ENCODE measurements around the gene PHC2.

PHC2 gene

DNA sequence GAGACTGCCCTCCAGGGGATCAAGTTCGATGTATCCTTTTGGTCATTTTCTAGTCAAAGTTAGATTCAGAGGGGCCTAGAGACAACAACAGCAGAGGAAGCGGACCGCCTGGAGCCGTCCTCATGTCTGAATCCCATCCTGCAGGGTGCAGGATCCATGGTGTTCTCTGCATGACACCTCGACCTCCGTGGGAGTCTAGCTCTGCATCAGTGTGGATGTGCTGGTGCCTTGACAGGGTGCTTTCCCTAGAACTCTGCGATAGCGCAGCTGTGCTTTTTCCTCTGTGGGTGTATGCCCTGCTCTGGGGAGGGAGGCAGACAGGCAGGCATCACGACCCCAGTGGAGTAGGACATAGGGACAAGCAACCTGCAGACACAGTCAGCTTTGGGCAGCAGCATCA is 61.8 kb downstream of the PHC2 start:
- H3K4me3 ChIP-seq (ENCODE audit: low read length), result no peak overlapping the region
- TF ChIP-seq ZNF274 (IDR thresholded peaks at IDR 0.05; ENCODE audit: low read depth, low read length), result no peak

DNA sequence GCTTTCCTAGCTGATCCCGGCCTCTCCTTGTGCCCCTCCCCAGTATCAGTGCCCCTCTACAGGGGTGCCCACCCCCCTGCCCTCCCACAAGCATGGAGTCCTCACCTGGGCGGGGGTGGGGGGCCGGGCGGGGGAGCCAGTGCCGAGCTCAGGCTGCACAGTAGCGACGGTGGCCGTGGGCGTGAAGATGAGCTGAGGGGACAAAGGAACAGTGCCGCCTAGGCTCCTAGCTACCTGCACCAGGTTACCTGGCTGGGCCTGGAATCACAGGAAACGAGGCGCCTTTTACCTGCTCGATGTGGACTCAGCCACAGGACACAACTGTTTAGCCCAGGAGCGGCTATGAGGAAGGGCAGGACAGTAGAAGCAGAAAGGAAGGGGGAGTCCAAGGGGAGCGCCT is 62.5 kb downstream of the PHC2 start:
- no peak for TF ChIP-seq ZNF274 (IDR thresholded peaks at IDR 0.05; ENCODE audit: low read depth, low read length)

DNA sequence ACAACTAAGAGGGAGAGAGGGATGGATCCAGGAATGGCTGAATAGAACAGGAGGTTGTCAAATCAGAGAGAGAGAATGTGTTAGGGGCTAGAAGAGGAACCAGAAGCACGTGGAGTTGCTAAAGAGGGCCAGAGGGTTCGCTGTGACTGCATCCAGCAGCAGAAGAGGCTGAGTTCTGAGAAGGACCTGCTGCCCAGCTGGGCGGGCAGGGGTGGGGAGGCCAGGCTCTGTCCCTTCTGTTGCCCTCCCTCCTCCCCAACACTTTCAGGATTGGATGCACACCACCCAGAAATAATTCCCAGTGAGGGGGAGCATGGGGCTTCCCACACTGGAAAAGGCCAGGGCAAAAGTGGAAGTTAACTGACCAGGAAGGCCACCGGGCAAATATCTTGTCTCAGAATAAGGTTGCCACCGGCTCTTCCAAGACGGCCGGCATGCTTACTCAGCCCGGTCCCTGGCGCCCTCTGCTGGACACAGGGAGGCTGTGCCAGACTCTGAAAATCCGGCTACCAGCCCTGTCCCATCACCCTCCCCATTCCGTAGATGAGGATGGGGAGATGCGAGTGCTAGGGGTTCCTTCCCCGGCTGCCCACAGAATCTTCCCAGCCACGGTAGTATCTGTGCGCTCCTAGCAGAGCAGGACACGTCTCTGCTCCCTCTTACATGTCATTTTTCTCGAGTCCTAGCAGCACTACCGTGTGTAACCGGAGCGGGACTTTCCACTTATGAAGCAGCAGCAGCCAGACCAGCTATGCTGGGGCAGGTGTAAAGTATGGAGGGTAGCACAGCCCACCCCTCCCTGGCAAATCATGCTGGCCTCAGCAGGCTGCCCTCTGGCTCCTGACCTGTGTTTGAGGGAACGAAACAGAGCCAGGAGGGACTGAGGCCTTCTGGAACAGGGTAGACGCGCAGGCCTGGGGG is 63.1 kb downstream of the PHC2 start:
- H3K4me3 ChIP-seq (ENCODE audit: low read length), result no peak overlapping the region
- no peak for TF ChIP-seq ZNF274 (IDR thresholded peaks at IDR 0.05; ENCODE audit: low read depth, low read length)

More for the DNA sequence above, 62.5 kb downstream of the PHC2 start:
- H3K4me3 ChIP-seq (ENCODE audit: low read length), result no peak overlapping the region

DNA sequence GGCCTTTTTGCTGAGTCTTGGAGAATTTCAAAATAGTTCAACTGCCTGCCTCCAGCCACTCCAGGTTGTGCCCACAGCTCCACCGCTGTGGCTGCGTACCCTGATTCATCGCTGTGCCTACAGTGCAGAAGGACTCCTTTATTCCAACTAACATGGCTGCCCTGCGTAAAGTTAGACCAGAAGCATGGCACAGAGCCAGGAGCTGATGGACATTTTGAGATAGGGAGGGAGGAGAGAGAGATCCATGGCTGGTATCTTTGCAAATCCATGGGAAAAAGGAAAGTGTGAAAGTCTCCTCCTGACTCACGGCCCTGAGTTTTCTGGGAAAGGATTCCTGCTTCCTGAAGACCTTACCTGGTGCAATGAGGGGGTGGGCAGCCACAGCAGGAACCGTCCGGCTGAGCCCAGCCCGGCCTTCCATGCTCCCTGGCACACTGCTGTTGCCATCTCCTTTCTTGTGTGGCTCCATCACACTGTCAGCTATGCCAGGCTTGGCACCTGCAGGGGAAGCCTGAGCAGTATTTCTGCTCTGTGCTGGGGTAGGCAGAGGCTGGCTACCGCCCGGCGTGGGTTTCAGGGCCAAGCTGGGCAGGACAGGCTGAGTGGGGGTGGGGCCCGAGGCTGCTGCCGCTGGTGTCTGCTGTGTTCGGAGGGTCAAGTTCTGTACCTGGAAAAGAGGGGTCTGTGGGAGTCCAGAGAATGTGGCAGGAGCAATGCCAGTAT is 64.0 kb downstream of the PHC2 start:
- TF ChIP-seq ZNF274 (IDR thresholded peaks at IDR 0.05; ENCODE audit: low read depth, low read length), result no peak
- H3K4me3 ChIP-seq (ENCODE audit: low read length), result no peak overlapping the region

DNA sequence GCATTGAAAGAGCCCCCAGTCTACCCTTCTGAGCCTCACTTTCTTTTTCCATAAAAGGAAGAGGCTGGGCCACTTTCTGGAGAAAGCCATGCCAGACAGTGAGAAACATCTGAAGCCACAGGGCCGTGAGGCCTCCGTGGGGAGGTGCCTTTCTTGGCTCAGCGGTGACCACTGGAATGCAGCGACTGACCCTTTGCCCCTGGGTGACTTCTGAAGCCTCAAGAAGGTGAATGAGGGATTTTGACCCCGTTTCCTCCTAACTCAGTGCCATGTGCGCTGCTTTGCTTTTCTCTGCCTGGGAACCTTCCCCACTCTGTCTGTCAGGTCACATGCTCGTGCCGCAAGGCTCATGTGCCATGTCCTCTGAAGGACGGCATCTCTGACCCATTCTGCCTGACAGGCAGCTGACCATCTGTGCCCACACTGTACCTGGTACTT is 65.3 kb downstream of the PHC2 start:
- no peak for TF ChIP-seq ZNF274 (IDR thresholded peaks at IDR 0.05; ENCODE audit: low read depth, low read length)
- no peak overlapping the region for H3K4me3 ChIP-seq (ENCODE audit: low read length)

DNA sequence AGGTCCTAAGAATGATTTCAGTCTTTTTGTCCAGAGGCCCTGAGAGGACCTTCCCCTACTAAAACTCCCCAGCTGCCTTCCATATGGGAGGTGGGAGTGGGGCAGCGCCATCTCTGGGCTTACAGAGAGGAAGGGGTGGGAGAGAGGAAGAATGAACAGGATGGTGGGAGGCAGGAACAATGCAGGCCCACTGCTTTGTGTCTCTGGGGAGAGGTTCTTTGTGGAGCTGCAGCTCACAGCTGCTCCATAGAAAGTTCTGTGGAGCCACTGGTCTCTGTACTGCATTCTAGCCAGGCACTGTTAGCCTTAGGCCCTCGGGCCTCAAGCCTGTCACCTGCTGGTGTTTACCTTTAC is 66.4 kb downstream of the PHC2 start:
- no peak overlapping the region for H3K4me3 ChIP-seq (ENCODE audit: low read length)
- TF ChIP-seq ZNF274 (IDR thresholded peaks at IDR 0.05; ENCODE audit: low read depth, low read length), result no peak

DNA sequence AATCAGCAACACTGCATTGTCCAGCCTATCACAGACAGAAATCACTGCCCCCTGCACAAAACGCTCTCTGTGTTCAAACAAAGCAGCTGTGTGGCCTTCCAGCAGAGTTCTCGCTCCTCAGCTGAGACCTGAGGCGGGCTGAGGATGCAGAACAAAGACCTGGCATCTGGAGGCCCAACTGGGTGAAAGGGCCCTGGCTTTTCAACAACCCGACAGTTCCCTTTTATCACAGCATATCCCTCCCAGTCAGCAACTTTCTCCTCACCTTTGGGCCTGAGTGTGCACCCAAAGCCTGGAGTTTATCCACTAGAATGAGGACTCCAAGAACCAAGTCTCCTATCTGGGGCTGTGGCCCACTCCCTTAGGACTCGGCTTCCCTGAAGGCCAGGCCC is 67.4 kb downstream of the PHC2 start:
- no peak for TF ChIP-seq ZNF274 (IDR thresholded peaks at IDR 0.05; ENCODE audit: low read depth, low read length)

DNA sequence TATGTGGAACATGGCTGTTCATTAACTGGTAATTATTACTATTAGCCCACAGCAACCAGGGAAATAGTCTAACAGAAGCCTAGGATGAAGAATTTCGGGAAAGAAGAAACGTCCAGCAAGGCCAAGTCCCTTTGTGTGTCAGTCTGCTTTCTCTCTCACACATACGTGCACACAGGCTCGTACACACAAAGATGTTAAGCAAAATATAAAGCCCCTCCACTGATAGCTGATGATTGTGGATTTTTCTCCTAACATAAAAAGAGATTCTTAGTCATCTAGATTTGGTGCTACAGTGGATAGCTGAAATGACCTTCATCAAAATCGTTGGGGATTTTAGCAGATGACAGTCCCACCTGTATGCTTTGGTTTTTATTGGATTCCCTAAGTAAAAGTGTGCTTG is 67.9 kb downstream of the PHC2 start:
- no peak overlapping the region for H3K4me3 ChIP-seq (ENCODE audit: low read length)
- TF ChIP-seq ZNF274 (IDR thresholded peaks at IDR 0.05; ENCODE audit: low read depth, low read length), result no peak

More for the DNA sequence above, 67.4 kb downstream of the PHC2 start:
- H3K4me3 ChIP-seq (ENCODE audit: low read length), result no peak overlapping the region

DNA sequence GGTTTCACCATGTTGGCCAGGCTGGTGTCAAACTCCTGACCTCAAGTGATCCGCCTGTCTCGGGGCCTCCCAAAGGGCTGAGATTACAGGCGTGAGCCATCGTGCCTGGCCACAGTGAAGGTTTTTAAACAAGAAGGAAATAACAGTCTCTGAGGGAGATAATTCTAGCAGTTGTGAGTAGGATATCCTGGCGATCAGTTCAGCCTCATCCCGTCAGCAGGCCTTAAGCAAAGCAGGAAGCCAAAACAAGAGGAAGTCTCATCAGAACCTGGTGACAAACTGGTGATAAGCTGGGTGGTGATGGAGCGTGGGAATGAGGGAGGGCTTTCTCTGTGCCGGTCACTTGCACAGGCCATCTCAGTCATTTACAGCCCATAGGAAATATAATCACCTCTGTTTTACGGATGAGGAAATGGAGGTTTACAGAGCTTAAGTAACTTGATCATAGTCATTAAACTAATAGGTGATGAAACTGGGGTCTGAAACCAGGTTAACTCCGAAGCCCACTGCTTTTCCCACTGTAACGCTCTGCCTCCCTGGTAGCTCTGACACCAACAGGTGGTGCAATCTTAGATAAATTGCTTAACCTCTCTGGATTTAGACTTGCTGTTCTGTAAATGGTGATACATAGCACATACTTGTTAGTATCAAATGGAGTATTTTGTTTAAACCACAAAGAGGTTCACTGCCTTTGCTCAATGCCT is 69.2 kb downstream of the PHC2 start:
- no peak for TF ChIP-seq ZNF274 (IDR thresholded peaks at IDR 0.05; ENCODE audit: low read depth, low read length)
- H3K4me3 ChIP-seq (ENCODE audit: low read length), result no peak overlapping the region

DNA sequence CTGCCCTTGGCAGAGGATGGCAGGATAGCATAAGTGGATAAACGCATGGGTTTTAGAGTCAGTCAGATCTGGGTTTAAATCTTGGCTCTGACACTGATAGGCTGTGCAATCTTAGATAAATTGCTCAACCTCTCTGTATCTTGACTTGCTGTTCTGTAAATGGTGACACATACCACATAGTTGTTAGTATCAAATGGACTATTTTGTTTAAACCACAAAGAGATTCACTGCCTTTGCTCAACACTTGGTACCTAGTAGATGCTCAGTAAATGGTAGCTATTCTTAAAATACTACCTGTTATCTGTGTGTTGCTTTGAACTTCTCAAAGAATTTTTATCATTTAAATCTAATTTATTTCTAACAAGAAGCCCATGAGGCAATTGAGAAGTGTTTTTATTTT is 70.5 kb downstream of the PHC2 start:
- no peak overlapping the region for H3K4me3 ChIP-seq (ENCODE audit: low read length)
- no peak for TF ChIP-seq ZNF274 (IDR thresholded peaks at IDR 0.05; ENCODE audit: low read depth, low read length)

DNA sequence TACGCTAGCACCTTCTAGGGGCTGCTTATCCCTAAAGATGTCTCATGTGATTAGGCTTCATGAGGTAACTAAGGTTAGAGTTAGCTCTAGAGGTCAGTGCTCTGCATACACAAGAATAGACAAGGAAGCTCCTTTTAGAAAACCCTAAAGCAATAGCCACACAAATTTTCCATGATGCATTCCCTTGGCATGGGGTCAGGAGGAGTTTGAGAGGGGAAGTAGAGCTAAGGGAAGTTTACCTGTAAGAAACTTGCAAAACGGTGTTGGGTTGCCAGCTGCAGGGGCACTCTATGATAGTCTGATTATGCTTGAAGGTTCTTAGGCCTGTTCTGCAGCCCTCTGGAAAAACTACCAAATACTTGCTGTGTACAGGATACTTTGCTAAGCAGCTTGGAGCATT is 71.0 kb downstream of the PHC2 start:
- no peak overlapping the region for H3K4me3 ChIP-seq (ENCODE audit: low read length)
- TF ChIP-seq ZNF274 (IDR thresholded peaks at IDR 0.05; ENCODE audit: low read depth, low read length), result no peak

DNA sequence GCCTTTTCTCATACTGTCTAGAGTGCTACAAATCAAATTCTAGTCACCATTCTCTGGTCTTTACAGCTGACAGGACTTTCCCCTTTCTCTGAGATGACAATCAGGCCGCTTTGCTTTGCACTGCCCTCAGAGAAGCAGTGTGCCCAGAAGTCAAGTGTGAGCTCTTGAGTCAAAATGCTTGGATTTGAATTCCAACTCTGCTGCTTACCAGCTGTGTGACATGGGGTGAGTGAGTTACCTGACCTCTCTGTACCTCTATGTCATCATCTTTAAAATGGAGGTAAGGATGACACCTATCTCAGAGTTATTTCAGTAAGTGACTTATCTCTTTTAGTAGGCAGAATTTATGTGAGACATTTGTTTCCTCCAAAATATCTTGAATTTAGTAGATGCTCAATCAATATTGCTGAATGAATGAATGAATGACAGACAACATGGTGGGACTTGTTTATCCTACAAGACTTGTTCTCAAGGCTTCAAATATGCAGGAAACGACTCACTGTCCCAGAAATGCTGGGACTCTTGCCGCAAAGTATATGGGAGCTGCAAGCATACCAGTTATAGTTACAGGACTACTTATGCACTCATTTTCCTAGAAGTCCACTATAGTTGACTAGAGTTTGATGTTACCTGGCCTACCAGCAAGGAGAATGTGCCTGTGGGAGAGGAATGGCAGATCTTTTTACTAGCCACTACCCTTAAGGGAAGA is 71.9 kb downstream of the PHC2 start:
- no peak overlapping the region for H3K4me3 ChIP-seq (ENCODE audit: low read length)
- TF ChIP-seq ZNF274 (IDR thresholded peaks at IDR 0.05; ENCODE audit: low read depth, low read length), result no peak

DNA sequence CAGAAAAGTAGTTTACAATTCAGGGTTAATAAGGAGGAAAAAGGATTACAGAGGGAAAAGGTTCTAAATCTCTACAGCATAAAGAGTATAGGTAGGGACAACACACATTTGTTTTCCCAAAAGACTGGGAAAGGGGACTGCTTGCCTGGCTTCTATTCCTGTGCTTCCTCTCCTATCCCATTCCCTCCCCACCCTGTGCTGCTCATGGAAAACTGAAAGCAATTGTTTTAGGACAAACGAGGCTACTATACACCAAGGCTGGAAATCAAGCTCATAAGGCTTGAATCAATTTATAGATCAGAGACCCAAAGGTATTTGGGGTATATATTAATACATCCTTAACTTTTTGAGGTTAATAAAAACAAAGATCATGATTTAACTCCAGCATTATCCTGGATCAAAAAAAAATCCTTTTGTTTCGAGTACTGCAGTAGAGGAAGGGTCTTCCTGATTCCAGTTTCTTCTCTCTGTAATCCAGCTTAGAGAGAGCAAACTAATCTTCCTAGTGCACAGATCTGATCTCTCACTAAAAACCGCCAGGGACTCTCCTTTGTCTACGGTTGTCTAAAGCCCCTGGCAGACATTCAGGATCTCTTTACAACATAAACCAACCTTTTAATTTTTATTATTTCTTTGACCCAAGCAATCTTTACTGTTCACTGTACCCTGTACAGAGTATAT is 72.6 kb downstream of the PHC2 start:
- H3K4me3 ChIP-seq (ENCODE audit: low read length), result no peak overlapping the region
- TF ChIP-seq ZNF274 (IDR thresholded peaks at IDR 0.05; ENCODE audit: low read depth, low read length), result no peak

Data from GM08714 (cell line).